ENCODE results near the gene CTNNB1. TPM values are rescaled to one million over a fixed set of nuclear protein-coding genes. Genes with fewer than 3 reads are reported as not detected.

Gene CTNNB1
- total RNA-seq, 1 donor from 2014 or later: 371 TPM

DNA sequence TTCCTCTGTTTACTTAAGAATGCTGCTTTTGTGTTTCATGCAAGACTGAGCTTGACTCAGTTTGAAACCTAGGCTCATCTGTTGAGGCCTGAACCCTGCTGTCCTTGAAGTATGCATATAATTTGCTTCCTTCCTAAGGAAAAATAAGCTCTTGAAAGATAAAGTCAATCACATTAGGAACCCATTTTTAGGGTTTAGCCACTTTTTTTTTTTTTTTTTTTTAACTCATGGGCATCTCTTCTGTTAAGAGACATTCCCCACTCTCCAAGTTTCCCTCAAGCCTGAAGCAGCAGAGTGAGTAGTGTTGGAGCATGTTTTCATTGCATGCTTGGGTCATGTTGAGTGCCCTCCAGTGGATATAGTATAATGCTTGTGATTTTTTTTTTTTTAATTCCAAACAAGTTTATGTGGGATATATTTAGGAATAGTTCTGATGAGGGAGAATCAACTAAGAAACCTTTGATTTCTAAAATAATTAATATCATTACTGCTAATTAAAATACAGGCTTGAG is 3.6 kb downstream of the CTNNB1 start:
- Histone ChIP-seq H3K27me3 (no peaks in the 10 kb centered on the region), H3K4me3 (peak overlapping the region; percentile 17 to 100), H3K27ac (no peak overlapping the region), H3K9me3 (no peaks in the 10 kb centered on the region), H3K4me1 (peaks cover 0 to 54% of the 10 kb centered on the region in 2 donors), H3K36me3 (no peaks in the 10 kb centered on the region)
- DNase-seq (ENCODE audit: low spot score in 2 of 2): no peak
- peak in 2 of 3 experiments; percentile 24 to 51 for TF ChIP-seq CTCF (IDR thresholded peaks at IDR 0.05)
- intact Hi-C loops (cut with DNase I): loop anchor here (5.0 kb wide), 2 partner anchors 34 to 436 kb away; no protein-coding TSS in a partner anchor

- no peak for TF ChIP-seq CTCF (IDR thresholded peaks at IDR 0.05)
- Histone ChIP-seq H3K27me3 (no peaks in the 10 kb centered on the region), H3K4me1 (peaks cover 0 to 50% of the 10 kb centered on the region in 2 donors), H3K9me3 (no peaks in the 10 kb centered on the region), H3K4me3 (no peak overlapping the region), H3K27ac (no peak overlapping the region), H3K36me3 (no peaks in the 10 kb centered on the region)
- DNase-seq (ENCODE audit: low spot score in 2 of 2): no peak
- intact Hi-C loops (cut with DNase I): loop anchor here (5.0 kb wide), 2 partner anchors 33 to 437 kb away; no protein-coding TSS in a partner anchor
Measured at GRCh38 chr3:41204369-41204768, 5.1 kb downstream of the CTNNB1 start.

GRCh38 chr3:41205591-41205990 is 6.3 kb downstream of the CTNNB1 start:
- TF ChIP-seq CTCF (IDR thresholded peaks at IDR 0.05): no peak
- H3K27ac ChIP-seq: no peak overlapping the region
- no peaks in the 10 kb centered on the region for H3K36me3 ChIP-seq
- H3K9me3 ChIP-seq: no peaks in the 10 kb centered on the region
- H3K27me3 ChIP-seq: no peaks in the 10 kb centered on the region
- no peak overlapping the region for H3K4me3 ChIP-seq
- intact Hi-C loops (cut with DNase I): no loop called here
- no peak for DNase-seq (ENCODE audit: low spot score in 2 of 2)
- peaks cover 0 to 50% of the 10 kb centered on the region in 2 donors for H3K4me1 ChIP-seq

DNA sequence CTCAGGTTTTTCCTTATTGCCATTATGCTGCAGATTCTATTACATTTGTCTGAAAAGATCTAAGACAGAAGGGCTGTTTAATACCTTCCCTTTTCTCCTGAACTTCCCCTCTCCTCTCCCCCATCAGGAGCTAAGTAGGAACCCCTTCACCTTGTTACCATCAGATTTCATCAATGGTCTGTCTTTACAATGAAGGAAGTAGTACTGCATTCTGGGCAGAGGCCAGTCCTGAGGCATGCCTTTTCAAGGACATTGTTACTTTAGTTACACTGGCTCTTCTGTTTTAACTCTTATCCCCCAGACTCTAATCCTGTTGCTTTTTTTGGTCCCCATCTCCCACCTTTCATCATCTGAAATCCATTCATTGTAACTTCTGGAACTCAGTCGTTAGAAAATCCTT is 8.1 kb downstream of the CTNNB1 start:
- Histone ChIP-seq H3K36me3 (no peaks in the 10 kb centered on the region), H3K9me3 (no peaks in the 10 kb centered on the region), H3K4me1 (peaks cover 0 to 41% of the 10 kb centered on the region in 2 donors), H3K27me3 (no peaks in the 10 kb centered on the region), H3K27ac (no peak overlapping the region), H3K4me3 (no peak overlapping the region)
- intact Hi-C loops (cut with DNase I): no loop called here
- TF ChIP-seq CTCF (IDR thresholded peaks at IDR 0.05): no peak
- DNase-seq (ENCODE audit: low spot score in 2 of 2): no peak

GRCh38 chr3:41208507-41209220 is 9.4 kb downstream of the CTNNB1 start:
- H3K36me3 ChIP-seq: no peaks in the 10 kb centered on the region
- intact Hi-C loops (cut with DNase I): no loop called here
- peaks cover 0 to 30% of the 10 kb centered on the region in 2 donors for H3K4me1 ChIP-seq
- DNase-seq (ENCODE audit: low spot score in 2 of 2): no peak
- no peak overlapping the region for H3K4me3 ChIP-seq
- no peaks in the 10 kb centered on the region for H3K27me3 ChIP-seq
- no peaks in the 10 kb centered on the region for H3K9me3 ChIP-seq
- TF ChIP-seq CTCF (IDR thresholded peaks at IDR 0.05): no peak
- H3K27ac ChIP-seq: no peak overlapping the region

Data from ascending aorta (tissue), 2 donors.